HepG2 (cell line): Measurements from ENCODE around the gene C20orf202. TPM values are rescaled to one million over a fixed set of nuclear protein-coding genes. Genes with fewer than 3 reads are reported as not detected.
A peak's percentile ranks its signal among the peaks of the same experiment; 100 is the strongest.

Source experiments
- EHMT2 ChIP-seq: fragments of 200-600 bp; sonication (generic); IDR thresholded peaks from 2 replicates; pipeline ENCODE4 v1.7.0; 2017; ENCODE audit warnings: antibody characterized with exemption, low read depth, low read length, borderline replicate concordance
- ELF1 ChIP-seq: sonication (generic); formaldehyde crosslinking; IDR thresholded peaks from 2 replicates; pipeline ENCODE4 v1.4.0; 2020; ENCODE audit warnings: missing genetic modification reagents
- FOSL2 ChIP-seq: sonication (generic); formaldehyde crosslinking; IDR thresholded peaks from 2 replicates; pipeline ENCODE4 v1.4.0; 2020; ENCODE audit warnings: missing genetic modification reagents
- HMGA1 ChIP-seq: sonication (generic); formaldehyde crosslinking; conservative IDR thresholded peaks from 2 replicates; pipeline ENCODE4 v1.4.0; 2020; ENCODE audit warnings: missing genetic modification reagents
- HNF4G ChIP-seq, 2 experiments: sonication (generic) in 1 of 2; formaldehyde crosslinking in 1 of 2; IDR thresholded peaks; 2 replicates each; pipeline versions ENCODE4 v1.4.0 to v1.6.1; 2011 to 2020; ENCODE audit warnings: borderline replicate concordance in 2 of 2, low read depth in 2 of 2, mild to moderate bottlenecking in 2 of 2, low read length in 1 of 2, missing genetic modification reagents in 1 of 2, moderate library complexity in 1 of 2
- HOXA7 ChIP-seq: sonication (generic); formaldehyde crosslinking; IDR thresholded peaks from 2 replicates; pipeline ENCODE4 v1.8.1; 2022; ENCODE audit warnings: mild to moderate bottlenecking, missing genetic modification reagents, moderate library complexity
- MAFK ChIP-seq, 2 experiments: IDR thresholded peaks in 1 of 2; conservative IDR thresholded peaks in 1 of 2; 2 replicates each; pipeline ENCODE4 v1.6.1; 2011; ENCODE audit warnings: improper control_type of control experiment in 2 of 2, low read length in 2 of 2
- NCOA2 ChIP-seq: sonication (generic); formaldehyde crosslinking; IDR thresholded peaks from 2 replicates; pipeline ENCODE4 v1.8.0; 2022; ENCODE audit warnings: inconsistent platforms
- NR1H2 ChIP-seq: sonication (generic); formaldehyde crosslinking; IDR thresholded peaks from 2 replicates; pipeline ENCODE4 v1.8.1; 2022; ENCODE audit warnings: low read depth, missing genetic modification reagents, borderline replicate concordance
- PPARG ChIP-seq: conservative IDR thresholded peaks from 2 replicates; pipeline ENCODE4 v1.6.1; 2016; ENCODE audit warnings: missing biosample characterization, missing genetic modification reagents
- TCF7L2 ChIP-seq: IDR thresholded peaks from 2 replicates; pipeline ENCODE4 v1.6.1; 2011; ENCODE audit warnings: mild to moderate bottlenecking, low read depth, low read length, moderate library complexity
- ZBTB20 ChIP-seq: sonication (generic); formaldehyde crosslinking; IDR thresholded peaks from 2 replicates; pipeline ENCODE4 v1.8.1; 2023; ENCODE audit warnings: missing genetic modification reagents, low read depth, mild to moderate bottlenecking, borderline replicate concordance
- ZFP36 ChIP-seq: fragments of 150-350 bp; IDR thresholded peaks from 2 replicates; pipeline ENCODE4 v1.6.1; 2018; ENCODE audit warnings: borderline replicate concordance, low read length, low read depth; ENCODE audit not compliant: partially characterized antibody
- ZFYVE20 ChIP-seq: sonication (generic); formaldehyde crosslinking; IDR thresholded peaks from 2 replicates; pipeline ENCODE4 v1.8.0; 2023; ENCODE audit warnings: low read depth, mild to moderate bottlenecking, moderate library complexity, missing genetic modification reagents, borderline replicate concordance
- ZNF333 ChIP-seq: sonication (generic); formaldehyde crosslinking; IDR thresholded peaks from 2 replicates; pipeline ENCODE4 v1.4.0; 2020; ENCODE audit warnings: mild to moderate bottlenecking, missing genetic modification reagents, borderline replicate concordance
- ZNF556 ChIP-seq: sonication (generic); formaldehyde crosslinking; IDR thresholded peaks from 2 replicates; pipeline ENCODE4 v1.4.0; 2020; ENCODE audit warnings: mild to moderate bottlenecking, missing genetic modification reagents, borderline replicate concordance
- ZNF724P ChIP-seq: sonication (generic); formaldehyde crosslinking; IDR thresholded peaks from 2 replicates; pipeline ENCODE4 v1.8.0; 2022; ENCODE audit warnings: missing genetic modification reagents, borderline replicate concordance
- polyA plus RNA-seq, 8 experiments: library from polyadenylated mRNA; depleted of rRNA in 3 of 8; stranded (reverse) in 7 of 8; unstranded in 1 of 8; fragments of >200 nt; fragmentation: Illumina TruSeq in 4 of 8; extraction: Trizol in 4 of 8; gene quantifications; 2 replicates each; pipeline versions ENCODE4 v1.2.1 to v1.2.3, GENCODE V29; 2011 to 2016; ENCODE audit warnings: low read depth in 4 of 8, missing spikeins in 1 of 8, mixed read lengths in 1 of 8; ENCODE audit not compliant: insufficient read depth in 1 of 8
- total RNA-seq, 5 experiments: library from RNA; depleted of rRNA; stranded (reverse); fragments of >200 nt; fragmentation: Illumina TruSeq; extraction: Trizol; gene quantifications; 2 replicates each; pipeline ENCODE4 v1.2.3, GENCODE V29; 2016; ENCODE audit warnings: low read depth in 1 of 5
- TF ChIP-seq, protein P1 (sequence below): sonication (generic); formaldehyde crosslinking; IDR thresholded peaks from 2 replicates; pipeline ENCODE4 v1.5.1; 2020; ENCODE audit warnings: mild to moderate bottlenecking, missing genetic modification reagents
- TF ChIP-seq, protein P2 (sequence below): sonication (generic); formaldehyde crosslinking; IDR thresholded peaks from 2 replicates; pipeline ENCODE4 v1.4.0; 2020; ENCODE audit warnings: missing genetic modification reagents
- TF ChIP-seq, protein P3 (sequence below): sonication (generic); formaldehyde crosslinking; IDR thresholded peaks from 2 replicates; pipeline ENCODE4 v1.9.0; 2021; ENCODE audit warnings: missing genetic modification reagents, borderline replicate concordance
- TF ChIP-seq, protein P4 (sequence below): sonication (generic); formaldehyde crosslinking; IDR thresholded peaks from 2 replicates; pipeline ENCODE4 v1.4.0; 2020; ENCODE audit warnings: missing genetic modification reagents

Gene C20orf202
- total and polyA plus RNA-seq, 2 of the 13 experiments (the other 11 are each of a cell fraction or from before 2014, with no cell fraction given) = 0.20 to 1.2 TPM

DNA sequence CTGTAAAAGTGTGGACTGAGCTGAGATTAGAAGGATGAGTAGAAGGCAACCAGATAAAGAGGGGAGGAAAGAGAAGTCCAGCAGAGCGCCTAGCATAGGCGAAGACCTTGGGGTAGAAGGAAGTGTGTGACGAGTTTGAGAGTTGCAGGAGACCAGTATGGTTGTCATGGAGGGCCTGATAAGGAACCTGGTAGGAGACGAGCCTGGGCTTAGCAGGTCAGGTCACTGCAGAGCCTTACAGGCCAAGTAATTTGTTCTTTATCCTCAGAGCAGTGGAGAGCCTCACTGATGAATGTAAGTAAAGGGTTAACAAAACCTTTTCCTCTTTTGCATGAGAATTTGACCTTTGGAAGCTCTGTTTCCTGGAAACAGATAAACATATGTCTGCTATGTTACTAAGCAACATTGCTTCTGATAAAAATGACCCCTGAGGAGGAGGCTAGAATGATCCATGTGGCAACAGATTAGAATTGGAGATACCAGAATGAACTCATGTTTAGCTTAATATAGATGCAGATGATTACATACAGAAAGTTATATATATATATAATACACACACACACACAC, 15.6 kb upstream of the C20orf202 start (continued):
- TF ChIP-seq, protein P1, sequence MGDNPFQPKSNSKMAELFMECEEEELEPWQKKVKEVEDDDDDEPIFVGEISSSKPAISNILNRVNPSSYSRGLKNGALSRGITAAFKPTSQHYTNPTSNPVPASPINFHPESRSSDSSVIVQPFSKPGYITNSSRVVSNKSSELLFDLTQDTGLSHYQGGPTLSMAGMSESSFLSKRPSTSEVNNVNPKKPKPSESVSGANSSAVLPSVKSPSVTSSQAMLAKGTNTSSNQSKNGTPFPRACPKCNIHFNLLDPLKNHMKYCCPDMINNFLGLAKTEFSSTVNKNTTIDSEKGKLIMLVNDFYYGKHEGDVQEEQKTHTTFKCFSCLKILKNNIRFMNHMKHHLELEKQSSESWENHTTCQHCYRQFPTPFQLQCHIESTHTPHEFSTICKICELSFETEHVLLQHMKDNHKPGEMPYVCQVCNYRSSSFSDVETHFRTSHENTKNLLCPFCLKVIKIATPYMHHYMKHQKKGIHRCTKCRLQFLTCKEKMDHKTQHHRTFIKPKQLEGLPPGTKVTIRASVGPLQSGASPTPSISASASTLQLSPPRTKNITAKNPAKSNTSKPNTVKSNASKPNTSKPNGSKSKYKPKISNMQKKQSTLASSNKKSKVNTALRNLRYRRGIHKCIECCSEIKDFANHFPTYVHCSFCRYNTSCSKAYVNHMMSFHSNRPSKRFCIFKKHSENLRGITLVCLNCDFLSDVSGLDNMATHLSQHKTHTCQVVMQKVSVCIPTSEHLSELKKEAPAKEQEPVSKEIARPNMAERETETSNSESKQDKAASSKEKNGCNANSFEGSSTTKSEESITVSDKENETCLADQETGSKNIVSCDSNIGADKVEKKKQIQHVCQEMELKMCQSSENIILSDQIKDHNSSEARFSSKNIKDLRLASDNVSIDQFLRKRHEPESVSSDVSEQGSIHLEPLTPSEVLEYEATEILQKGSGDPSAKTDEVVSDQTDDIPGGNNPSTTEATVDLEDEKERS (CRISPR knock-in tag) = no peak
- TF ChIP-seq ZFP36 = no peak
- TF ChIP-seq ZFYVE20 (CRISPR knock-in tag) = no peak
- no peak for TF ChIP-seq HOXA7 (CRISPR knock-in tag)
- TF ChIP-seq, protein P2, sequence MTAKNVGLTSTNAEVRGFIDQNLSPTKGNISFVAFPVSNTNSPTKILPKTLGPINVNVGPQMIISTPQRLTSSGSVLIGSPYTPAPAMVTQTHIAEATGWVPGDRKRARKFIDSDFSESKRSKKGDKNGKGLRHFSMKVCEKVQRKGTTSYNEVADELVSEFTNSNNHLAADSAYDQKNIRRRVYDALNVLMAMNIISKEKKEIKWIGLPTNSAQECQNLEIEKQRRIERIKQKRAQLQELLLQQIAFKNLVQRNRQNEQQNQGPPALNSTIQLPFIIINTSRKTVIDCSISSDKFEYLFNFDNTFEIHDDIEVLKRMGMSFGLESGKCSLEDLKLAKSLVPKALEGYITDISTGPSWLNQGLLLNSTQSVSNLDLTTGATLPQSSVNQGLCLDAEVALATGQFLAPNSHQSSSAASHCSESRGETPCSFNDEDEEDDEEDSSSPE = 0 out of 2 replicates have a peak, but pooled peaks have one; percentile 37
- TF ChIP-seq, protein P3, sequence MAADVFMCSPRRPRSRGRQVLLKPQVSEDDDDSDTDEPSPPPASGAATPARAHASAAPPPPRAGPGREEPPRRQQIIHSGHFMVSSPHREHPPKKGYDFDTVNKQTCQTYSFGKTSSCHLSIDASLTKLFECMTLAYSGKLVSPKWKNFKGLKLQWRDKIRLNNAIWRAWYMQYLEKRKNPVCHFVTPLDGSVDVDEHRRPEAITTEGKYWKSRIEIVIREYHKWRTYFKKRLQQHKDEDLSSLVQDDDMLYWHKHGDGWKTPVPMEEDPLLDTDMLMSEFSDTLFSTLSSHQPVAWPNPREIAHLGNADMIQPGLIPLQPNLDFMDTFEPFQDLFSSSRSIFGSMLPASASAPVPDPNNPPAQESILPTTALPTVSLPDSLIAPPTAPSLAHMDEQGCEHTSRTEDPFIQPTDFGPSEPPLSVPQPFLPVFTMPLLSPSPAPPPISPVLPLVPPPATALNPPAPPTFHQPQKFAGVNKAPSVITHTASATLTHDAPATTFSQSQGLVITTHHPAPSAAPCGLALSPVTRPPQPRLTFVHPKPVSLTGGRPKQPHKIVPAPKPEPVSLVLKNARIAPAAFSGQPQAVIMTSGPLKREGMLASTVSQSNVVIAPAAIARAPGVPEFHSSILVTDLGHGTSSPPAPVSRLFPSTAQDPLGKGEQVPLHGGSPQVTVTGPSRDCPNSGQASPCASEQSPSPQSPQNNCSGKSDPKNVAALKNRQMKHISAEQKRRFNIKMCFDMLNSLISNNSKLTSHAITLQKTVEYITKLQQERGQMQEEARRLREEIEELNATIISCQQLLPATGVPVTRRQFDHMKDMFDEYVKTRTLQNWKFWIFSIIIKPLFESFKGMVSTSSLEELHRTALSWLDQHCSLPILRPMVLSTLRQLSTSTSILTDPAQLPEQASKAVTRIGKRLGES = no peak
- TF ChIP-seq ZNF333 (CRISPR knock-in tag) = no peak
- TF ChIP-seq TCF7L2 = no peak
- TF ChIP-seq ZNF556 (CRISPR knock-in tag) = no peak
- TF ChIP-seq ELF1 (CRISPR knock-in tag) = peak; percentile 55
- TF ChIP-seq HNF4G (IDR thresholded peaks at IDR 0.05; ENCODE audit: borderline replicate concordance, low read depth, low read length) = peak; percentile 91
- TF ChIP-seq HNF4G (CRISPR knock-in tag; IDR thresholded peaks at IDR 0.05; ENCODE audit: borderline replicate concordance, low read depth) = no peak; the same call in 1 of the 2 replicates
- TF ChIP-seq ZNF724P (CRISPR knock-in tag) = no peak
- TF ChIP-seq MAFK (conservative IDR thresholded peaks at IDR 0.05 in 1 of 2, IDR thresholded peaks at IDR 0.05 in 1 of 2; ENCODE audit: low read length in 2 of 2) = no peak
- no peak for TF ChIP-seq ZBTB20 (CRISPR knock-in tag)
- no peak for TF ChIP-seq NR1H2 (CRISPR knock-in tag)
- no peak for TF ChIP-seq HMGA1 (CRISPR knock-in tag)
- TF ChIP-seq, protein P4, sequence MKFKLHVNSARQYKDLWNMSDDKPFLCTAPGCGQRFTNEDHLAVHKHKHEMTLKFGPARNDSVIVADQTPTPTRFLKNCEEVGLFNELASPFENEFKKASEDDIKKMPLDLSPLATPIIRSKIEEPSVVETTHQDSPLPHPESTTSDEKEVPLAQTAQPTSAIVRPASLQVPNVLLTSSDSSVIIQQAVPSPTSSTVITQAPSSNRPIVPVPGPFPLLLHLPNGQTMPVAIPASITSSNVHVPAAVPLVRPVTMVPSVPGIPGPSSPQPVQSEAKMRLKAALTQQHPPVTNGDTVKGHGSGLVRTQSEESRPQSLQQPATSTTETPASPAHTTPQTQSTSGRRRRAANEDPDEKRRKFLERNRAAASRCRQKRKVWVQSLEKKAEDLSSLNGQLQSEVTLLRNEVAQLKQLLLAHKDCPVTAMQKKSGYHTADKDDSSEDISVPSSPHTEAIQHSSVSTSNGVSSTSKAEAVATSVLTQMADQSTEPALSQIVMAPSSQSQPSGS (CRISPR knock-in tag) = peak; percentile 64; the same call in 1 of the 2 replicates
- TF ChIP-seq EHMT2 = peak; percentile 55; the same call in 1 of the 2 replicates
- TF ChIP-seq PPARG (CRISPR knock-in tag) = peak; percentile 73
- TF ChIP-seq FOSL2 (CRISPR knock-in tag) = no peak
- TF ChIP-seq NCOA2 (CRISPR knock-in tag) = peak; percentile 87
